ENCODE data around the gene JARID2. TPM values are rescaled to one million over a fixed set of nuclear protein-coding genes. Genes with fewer than 3 reads are reported as not detected.

JARID2 gene
- total and polyA plus RNA-seq, 3 donors from 2014 or later: 36.1 to 60.8 (median 53.7) TPM

DNA sequence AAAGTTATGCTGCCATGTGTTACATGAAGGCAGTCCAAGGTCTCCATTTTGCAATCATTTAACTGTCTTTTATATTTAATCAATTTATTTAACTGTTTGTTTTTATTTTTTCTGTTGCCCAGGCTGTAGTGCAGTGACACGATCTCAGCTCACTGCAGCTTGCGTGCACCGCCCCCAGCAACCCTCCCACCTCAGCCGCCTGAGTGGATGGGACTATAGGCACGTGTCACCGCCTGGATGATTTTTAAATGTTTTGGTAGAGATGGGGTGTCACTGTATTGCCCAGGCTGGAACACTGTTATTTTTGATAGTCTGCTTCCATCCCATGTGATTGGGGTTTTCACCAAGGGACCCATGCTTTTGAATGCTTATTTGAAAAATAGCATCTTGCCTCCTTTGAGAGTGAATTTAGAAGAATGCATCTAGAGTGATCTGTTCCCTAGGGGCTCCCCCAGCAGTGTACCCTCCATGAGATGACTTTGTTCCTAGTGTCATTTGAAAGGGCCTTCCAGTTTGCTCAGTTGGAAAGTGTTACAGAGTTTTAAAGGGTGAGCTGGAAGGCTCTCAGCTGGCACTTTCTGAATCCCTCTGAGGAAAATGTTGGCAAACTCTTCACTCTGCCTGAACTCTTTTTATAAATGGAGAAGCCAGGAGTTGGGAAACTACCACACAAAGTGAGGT lies 143.4 kb downstream of the JARID2 start:
- 89 to 92% methylated on average over 6 of the region's 6 CpGs for WGBS, 2 donors

DNA sequence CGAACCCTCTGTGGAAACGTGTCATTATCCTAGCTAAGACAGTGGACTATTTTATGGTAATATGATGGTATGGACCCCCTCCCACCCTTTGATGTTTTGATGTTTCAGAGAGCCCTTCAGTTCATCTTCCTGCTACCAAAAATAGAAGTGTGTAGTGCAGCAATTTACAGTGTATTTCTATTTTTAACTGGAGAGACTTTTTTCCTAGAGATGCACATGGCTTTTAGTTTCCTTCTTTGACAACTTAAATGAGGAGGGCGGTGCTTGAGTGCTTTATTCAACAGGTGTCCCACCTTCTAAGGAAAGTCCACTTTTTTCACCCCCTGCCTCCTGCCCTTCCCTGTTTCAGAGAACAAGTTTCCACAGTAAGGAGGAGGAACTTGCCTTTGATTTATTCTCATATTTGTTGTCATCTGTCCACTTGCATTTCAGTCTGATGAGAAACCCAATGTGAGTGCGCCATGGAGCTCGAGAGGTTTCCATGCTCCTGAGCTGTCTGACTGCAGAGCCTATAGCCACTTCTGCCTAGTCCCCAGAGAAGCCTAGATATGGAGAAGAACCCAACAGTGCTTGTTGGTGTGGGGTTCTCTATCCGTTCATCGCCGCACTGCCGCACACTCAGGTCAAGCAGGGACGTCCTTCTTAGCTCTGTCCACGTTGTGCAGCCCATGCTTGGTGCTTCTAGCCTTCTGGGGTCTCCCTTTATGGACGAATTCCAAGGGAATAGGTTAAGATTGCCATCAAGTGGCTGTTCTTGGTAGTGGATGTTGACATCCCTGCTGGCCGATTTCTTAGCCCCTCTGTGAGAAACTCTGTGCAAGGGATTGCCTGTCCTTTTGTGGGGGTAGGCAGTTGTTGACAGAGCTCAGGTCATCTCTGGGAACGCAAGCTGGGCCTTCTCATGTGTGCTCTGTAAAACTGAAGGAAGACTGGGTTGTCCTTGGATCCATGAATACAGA lies 144.2 kb downstream of the JARID2 start:
- Histone ChIP-seq H3K9me3 (no peaks in the 10 kb centered on the region), H3K36me3 (ENCODE audit: low read depth, missing control alignments) (no peaks in the 10 kb centered on the region), H3K4me1 (peaks cover 15% of the 10 kb centered on the region), H3K27ac (no peak overlapping the region), H3K4me3 (no peak overlapping the region), H3K27me3 (no peaks in the 10 kb centered on the region)
- DNase-seq: no peak
- TF ChIP-seq, protein P1, sequence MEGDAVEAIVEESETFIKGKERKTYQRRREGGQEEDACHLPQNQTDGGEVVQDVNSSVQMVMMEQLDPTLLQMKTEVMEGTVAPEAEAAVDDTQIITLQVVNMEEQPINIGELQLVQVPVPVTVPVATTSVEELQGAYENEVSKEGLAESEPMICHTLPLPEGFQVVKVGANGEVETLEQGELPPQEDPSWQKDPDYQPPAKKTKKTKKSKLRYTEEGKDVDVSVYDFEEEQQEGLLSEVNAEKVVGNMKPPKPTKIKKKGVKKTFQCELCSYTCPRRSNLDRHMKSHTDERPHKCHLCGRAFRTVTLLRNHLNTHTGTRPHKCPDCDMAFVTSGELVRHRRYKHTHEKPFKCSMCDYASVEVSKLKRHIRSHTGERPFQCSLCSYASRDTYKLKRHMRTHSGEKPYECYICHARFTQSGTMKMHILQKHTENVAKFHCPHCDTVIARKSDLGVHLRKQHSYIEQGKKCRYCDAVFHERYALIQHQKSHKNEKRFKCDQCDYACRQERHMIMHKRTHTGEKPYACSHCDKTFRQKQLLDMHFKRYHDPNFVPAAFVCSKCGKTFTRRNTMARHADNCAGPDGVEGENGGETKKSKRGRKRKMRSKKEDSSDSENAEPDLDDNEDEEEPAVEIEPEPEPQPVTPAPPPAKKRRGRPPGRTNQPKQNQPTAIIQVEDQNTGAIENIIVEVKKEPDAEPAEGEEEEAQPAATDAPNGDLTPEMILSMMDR (IDR thresholded peaks at IDR 0.05): peak; percentile 20 to 49 (median 47)
- TF ChIP-seq POLR2A (IDR thresholded peaks at IDR 0.05): no peak
- intact Hi-C loops (cut with DNase I; ENCODE audit: low total_unique reads): no loop called here
- 53 to 54% methylated on average over 13 to 14 of the region's 14 CpGs for WGBS, 2 donors

More for the DNA sequence above, 143.4 kb downstream of the JARID2 start:
- Histone ChIP-seq H3K27ac (no peak overlapping the region), H3K4me3 (no peak overlapping the region), H3K4me1 (peaks cover 15% of the 10 kb centered on the region), H3K27me3 (no peaks in the 10 kb centered on the region), H3K9me3 (no peaks in the 10 kb centered on the region), H3K36me3 (ENCODE audit: low read depth, missing control alignments) (no peaks in the 10 kb centered on the region)
- intact Hi-C loops (cut with DNase I; ENCODE audit: low total_unique reads): no loop called here
- DNase-seq: no peak
- no peak for TF ChIP-seq POLR2A (IDR thresholded peaks at IDR 0.05)
- TF ChIP-seq, protein P1 (IDR thresholded peaks at IDR 0.05): no peak

DNA sequence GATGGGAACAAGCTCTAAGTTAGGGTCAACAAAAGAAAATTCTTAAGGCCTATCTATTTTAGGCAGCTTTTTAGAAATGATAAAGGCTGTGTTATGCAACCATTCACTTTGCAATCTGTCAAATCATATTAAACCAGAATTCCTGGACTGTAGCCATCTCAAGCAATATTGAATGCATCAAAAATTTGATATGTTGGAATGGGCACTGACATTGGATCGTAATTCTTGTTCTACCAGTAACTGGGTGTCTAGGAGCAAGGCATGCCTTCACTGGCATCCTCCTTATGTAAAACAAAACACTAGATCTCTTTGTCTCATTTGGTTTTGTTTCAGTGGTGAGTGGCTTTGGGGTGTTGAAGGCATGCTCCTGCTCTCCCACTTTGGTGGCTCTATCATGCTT lies 145.6 kb downstream of the JARID2 start:
- TF ChIP-seq, protein P1 (IDR thresholded peaks at IDR 0.05): no peak
- no peak for TF ChIP-seq POLR2A (IDR thresholded peaks at IDR 0.05)
- Histone ChIP-seq H3K27me3 (no peaks in the 10 kb centered on the region), H3K27ac (no peak overlapping the region), H3K4me3 (no peak overlapping the region), H3K4me1 (peaks cover 15% of the 10 kb centered on the region), H3K9me3 (no peaks in the 10 kb centered on the region), H3K36me3 (ENCODE audit: low read depth, missing control alignments) (no peaks in the 10 kb centered on the region)
- 79 to 83% methylated on average over 1 of the region's 1 CpG for WGBS, 2 donors
- intact Hi-C loops (cut with DNase I; ENCODE audit: low total_unique reads): no loop called here
- no peak for DNase-seq

DNA sequence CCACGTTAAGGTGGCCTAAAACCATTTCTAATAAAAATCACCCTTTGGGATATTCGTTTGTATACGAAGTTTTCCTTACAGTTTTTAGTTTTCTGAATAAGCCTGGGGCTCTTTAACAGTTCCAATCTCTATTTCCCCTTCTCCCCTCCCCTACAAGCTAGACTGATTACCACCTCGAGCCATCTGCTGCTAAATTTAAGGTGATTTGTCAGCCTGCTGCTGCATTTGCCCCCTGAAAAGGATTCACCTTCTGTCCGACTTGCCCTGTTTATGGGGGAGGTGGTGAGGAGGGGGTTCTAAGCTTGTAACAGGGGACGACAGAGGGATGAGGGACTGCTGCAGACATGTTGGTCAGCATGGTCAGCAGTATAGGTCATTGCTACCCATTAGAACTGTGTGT lies 146.3 kb downstream of the JARID2 start:
- Histone ChIP-seq H3K4me1 (peaks cover 15% of the 10 kb centered on the region), H3K27me3 (no peaks in the 10 kb centered on the region), H3K9me3 (no peaks in the 10 kb centered on the region), H3K36me3 (ENCODE audit: low read depth, missing control alignments) (no peaks in the 10 kb centered on the region), H3K27ac (no peak overlapping the region), H3K4me3 (no peak overlapping the region)
- DNase-seq: no peak
- intact Hi-C loops (cut with DNase I; ENCODE audit: low total_unique reads): no loop called here
- TF ChIP-seq POLR2A (IDR thresholded peaks at IDR 0.05): no peak
- TF ChIP-seq, protein P1 (IDR thresholded peaks at IDR 0.05): no peak
- 81 to 88% methylated on average over 6 of the region's 6 CpGs for WGBS, 2 donors

Data from testis (tissue), 3 donors.